ENCODE results near the gene COL25A1.

DNA sequence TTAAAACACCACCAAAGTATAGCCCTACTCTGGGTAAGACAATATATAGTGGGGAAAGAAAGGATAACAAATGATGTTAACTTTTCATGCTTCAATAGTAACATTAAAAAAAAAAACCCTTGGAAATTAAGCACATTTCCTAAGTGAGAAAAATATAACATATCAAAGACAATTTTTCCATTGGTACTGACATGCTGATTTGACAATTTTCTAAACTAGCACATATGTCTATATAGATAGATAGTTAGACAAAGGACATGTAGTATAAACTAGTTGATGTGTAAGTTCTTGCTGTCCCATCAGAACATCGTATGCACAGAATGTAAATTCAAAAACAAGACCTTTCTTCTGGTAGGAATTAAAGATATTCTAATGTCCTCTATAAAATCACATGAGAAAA, 492.4 kb downstream of the COL25A1 start:
- TF ChIP-seq, protein P1, sequence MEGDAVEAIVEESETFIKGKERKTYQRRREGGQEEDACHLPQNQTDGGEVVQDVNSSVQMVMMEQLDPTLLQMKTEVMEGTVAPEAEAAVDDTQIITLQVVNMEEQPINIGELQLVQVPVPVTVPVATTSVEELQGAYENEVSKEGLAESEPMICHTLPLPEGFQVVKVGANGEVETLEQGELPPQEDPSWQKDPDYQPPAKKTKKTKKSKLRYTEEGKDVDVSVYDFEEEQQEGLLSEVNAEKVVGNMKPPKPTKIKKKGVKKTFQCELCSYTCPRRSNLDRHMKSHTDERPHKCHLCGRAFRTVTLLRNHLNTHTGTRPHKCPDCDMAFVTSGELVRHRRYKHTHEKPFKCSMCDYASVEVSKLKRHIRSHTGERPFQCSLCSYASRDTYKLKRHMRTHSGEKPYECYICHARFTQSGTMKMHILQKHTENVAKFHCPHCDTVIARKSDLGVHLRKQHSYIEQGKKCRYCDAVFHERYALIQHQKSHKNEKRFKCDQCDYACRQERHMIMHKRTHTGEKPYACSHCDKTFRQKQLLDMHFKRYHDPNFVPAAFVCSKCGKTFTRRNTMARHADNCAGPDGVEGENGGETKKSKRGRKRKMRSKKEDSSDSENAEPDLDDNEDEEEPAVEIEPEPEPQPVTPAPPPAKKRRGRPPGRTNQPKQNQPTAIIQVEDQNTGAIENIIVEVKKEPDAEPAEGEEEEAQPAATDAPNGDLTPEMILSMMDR (IDR thresholded peaks at IDR 0.05) = no peak
- TF ChIP-seq POLR2A (IDR thresholded peaks at IDR 0.05) = no peak

Data from heart left ventricle (tissue), 13 donors.